Right cardiac atrium (tissue), 5 donors: Measurements from ENCODE around the gene CD3G. TPM values are rescaled to one million over a fixed set of nuclear protein-coding genes. Genes with fewer than 3 reads are reported as not detected.
A peak's percentile ranks its signal among the peaks of the same experiment; 100 is the strongest.

Experiments
- ATAC-seq, 2 donors: fragments of 200-7000 bp; cut with Tn5 transposase; one replicate each; pipeline versions ENCODE4 v1.8.0 to v1.9.1; 2020; ENCODE audit warnings: moderate library complexity in 2 of 2, mild to moderate bottlenecking in 1 of 2
- DNase-seq, 3 donors: peaks; one replicate each; pipeline ENCODE4 v3.0.0-alpha.2; 2020
- H3K27ac ChIP-seq: one replicate; pipeline ENCODE4 v1.5.1; 2013; ENCODE audit warnings: mild to moderate bottlenecking, low read length, control low read depth, moderate library complexity
- H3K27me3 ChIP-seq: one replicate; pipeline ENCODE4 v1.6.1; 2013; ENCODE audit not compliant: control insufficient read depth, insufficient read depth
- H3K4me1 ChIP-seq: one replicate; pipeline ENCODE4 v1.6.1; 2013; ENCODE audit warnings: low read length; ENCODE audit not compliant: control insufficient read depth, insufficient read depth
- H3K4me3 ChIP-seq: one replicate; pipeline ENCODE4 v1.5.1; 2013; ENCODE audit warnings: low read length, control low read depth
- H3K9me3 ChIP-seq: one replicate; pipeline ENCODE4 v1.6.1; 2013; ENCODE audit warnings: low read length; ENCODE audit not compliant: control insufficient read depth
- WGBS: extraction: QIAGEN DNeasy Blood & Tissue Kit; methylation state at CpG from one replicate; pipeline ENCODE4 v1.1.7; 2013; 5-methylcytosine and 5-hydroxymethylcytosine counted together
- intact Hi-C, 4 donors: fragments of 100-400 bp; cut with DNase I; formaldehyde crosslinking; loops; one replicate each; pipeline versions ENCODE4 v1.11.0 to v1.14.0; 2022 to 2023
- polyA plus RNA-seq: library from polyadenylated mRNA; stranded (reverse); fragments of 200-250 nt; gene quantifications from one replicate; pipeline ENCODE4 v1.2.3, GENCODE V29; 2013
- total RNA-seq, 4 donors: library from RNA; stranded (reverse); fragmentation: NEBNext Ultra II Directional; extraction: Animal tissue kit (Norgen Biotek cat#: 25700); gene quantifications; one replicate each; pipeline ENCODE4 v1.2.1, GENCODE V29; 2021
- donor health status: healthy with polysubstance abuse.
- donor health status: DM: no; HTN: yes; CAD: no.
- donor health status: DM: no; HTN: no; CAD: no.
- donor health status: DM: no; HTN: yes; CAD: no; lungs with severe emphysema.
- donor health status: DM: yes; HTN: yes; CAD: no.

The CD3G gene
- total and polyA plus RNA-seq, 5 donors, result 0.02 to 1.2 (median 0.33) TPM

DNA sequence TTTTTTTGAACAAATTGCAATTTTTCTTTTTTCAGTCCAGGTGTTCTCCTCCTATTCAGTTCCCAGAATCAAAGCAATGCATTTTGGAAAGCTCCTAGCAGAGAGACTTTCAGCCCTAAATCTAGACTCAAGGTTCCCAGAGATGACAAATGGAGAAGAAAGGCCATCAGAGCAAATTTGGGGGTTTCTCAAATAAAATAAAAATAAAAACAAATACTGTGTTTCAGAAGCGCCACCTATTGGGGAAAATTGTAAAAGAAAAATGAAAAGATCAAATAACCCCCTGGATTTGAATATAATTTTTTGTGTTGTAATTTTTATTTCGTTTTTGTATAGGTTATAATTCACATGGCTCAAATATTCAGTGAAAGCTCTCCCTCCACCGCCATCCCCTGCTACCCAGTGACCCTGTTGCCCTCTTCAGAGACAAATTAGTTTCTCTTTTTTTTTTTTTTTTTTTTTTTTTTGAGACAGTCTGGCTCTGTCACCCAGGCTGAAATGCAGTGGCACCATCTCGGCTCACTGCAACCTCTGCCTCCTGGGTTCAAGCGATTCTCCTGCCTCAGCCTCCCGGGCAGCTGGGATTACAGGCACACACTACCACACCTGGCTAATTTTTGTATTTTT, 9.1 kb downstream of the CD3G start:
- H3K4me1 ChIP-seq, result no peaks in the 10 kb centered on the region
- intact Hi-C loops, result loop anchor here in 3 of 4 donors (5.0 to 10.0 kb wide), 2 partner anchors 156 to 208 kb away; no protein-coding TSS in a partner anchor
- WGBS, result 11% methylated on average over 6 of the region's 6 CpGs
- ATAC-seq (no peak), DNase-seq (no peak)
- no peak overlapping the region for H3K27ac ChIP-seq
- no peak overlapping the region for H3K4me3 ChIP-seq
- peaks cover 2% of the 10 kb centered on the region for H3K27me3 ChIP-seq
- H3K9me3 ChIP-seq, result no peaks in the 10 kb centered on the region

DNA sequence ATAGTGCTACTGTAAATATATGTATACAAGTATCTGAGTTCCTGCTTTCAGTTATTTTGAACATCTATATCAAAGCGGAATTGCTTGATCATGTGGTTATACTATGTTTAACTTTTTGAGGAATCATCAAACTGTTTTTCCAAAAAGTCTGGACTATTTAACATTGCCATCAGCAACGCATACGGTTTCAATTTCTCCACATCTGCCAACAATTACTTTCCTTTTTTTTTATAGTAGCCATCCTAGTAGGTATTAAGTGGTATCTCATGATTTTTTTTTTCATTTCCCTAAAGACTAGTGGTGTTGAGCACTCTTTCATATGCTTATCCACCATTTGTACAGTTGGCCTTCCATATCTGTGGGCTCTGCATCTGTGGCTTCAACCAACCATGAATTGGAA, 13.9 kb downstream of the CD3G start:
- peaks cover 4% of the 10 kb centered on the region for H3K4me1 ChIP-seq
- no peaks in the 10 kb centered on the region for H3K27me3 ChIP-seq
- intact Hi-C loops, result loop anchor here in 3 of 4 donors (5.0 to 10.0 kb wide), 2 partner anchors 161 to 213 kb away; no protein-coding TSS in a partner anchor
- no peak overlapping the region for H3K4me3 ChIP-seq
- H3K27ac ChIP-seq, result no peak overlapping the region
- WGBS, result 55% methylated on average over 3 of the region's 3 CpGs
- no peaks in the 10 kb centered on the region for H3K9me3 ChIP-seq
- DNase-seq, result no peak
- ATAC-seq, result no peak

GRCh38 chr11:118359295-118359958, 15.3 kb downstream of the CD3G start, which contains the start of gene UBE4A:
Gene UBE4A, plus strand, starts transcription at chr11:118359600. Its CDS starts 5,481 bp downstream, at chr11:118365081.
- peak; percentile 97 to 99 (median 98) for DNase-seq
- Histone ChIP-seq H3K9me3 (no peaks in the 10 kb centered on the region), H3K4me1 (peaks cover 4% of the 10 kb centered on the region), H3K27ac (peak within 1 kb of the TSS; percentile 51), H3K27me3 (no peaks in the 10 kb centered on the region), H3K4me3 (peak within 1 kb of the TSS; percentile 93)
- intact Hi-C loops, result loop anchor here in 3 of 4 donors (5.0 to 10.0 kb wide), 2 partner anchors 162 to 215 kb away; no protein-coding TSS in a partner anchor
- peak; percentile 95 to 96 for ATAC-seq
- WGBS, result 3% methylated on average over 33 of the region's 33 CpGs

DNA sequence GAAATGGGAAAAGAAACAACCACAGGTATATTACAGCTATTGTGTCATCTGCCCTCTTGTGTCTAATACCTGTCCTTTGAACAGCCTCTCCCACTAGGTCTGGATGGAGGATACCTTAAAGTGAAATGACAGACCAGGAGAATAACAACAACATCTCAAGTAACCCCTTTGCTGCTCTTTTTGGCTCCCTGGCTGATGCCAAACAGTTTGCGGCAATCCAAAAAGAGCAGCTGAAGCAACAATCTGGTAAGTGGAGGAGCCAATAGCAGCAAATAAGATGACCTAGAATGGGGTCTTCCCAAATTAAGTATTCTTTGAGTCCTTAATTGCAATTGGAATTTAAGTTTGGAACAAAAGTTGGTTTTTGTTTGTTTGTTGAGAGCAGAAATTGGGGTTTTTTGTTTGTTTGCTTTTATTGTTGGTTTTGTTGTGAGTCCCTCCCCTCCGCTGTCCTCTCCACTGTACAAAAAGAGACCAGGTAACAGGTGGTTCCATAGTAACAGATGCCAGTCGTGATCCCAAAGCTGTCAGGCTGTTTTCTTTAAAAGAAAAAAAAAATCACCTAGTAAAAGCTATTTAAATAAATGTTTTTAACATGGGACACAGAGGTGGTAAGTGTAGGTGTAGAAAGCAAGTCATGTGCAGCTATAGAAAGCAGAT, 20.9 kb downstream of the CD3G start:
- ATAC-seq, result no peak
- intact Hi-C loops, result no loop called here
- H3K27ac ChIP-seq, result no peak overlapping the region

DNA sequence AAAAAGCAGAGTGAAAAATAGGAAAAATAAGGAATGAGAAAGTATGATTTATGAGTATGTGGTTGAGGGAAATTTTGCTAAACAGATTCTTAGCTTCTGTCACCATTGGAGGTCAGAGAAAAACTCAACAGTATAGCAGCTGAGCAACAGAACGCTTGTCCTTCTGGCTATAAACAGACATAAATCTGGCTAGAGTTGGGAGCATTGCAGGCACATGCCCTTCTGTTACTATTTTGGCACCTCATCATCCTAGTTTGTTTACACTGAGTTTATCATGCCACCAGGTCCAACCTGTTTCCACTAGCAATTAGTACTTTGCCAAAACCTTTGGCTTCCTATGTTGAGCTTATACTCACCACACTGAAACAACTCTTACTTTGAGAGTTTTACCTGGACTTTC, 22.1 kb downstream of the CD3G start:
- Histone ChIP-seq H3K27me3 (no peaks in the 10 kb centered on the region), H3K4me1 (peaks cover 4% of the 10 kb centered on the region), H3K4me3 (no peak overlapping the region), H3K9me3 (no peaks in the 10 kb centered on the region), H3K27ac (no peak overlapping the region)
- intact Hi-C loops, result no loop called here
- ATAC-seq (peak; percentile 76 to 88), DNase-seq (no peak)
- 66% methylated on average over 1 of the region's 1 CpG for WGBS

More for the DNA sequence above, 20.9 kb downstream of the CD3G start:
- H3K4me3 ChIP-seq, result no peak overlapping the region
- H3K4me1 ChIP-seq, result peaks cover 6% of the 10 kb centered on the region
- 94% methylated on average over 3 of the region's 3 CpGs for WGBS
- H3K9me3 ChIP-seq, result no peaks in the 10 kb centered on the region
- H3K27me3 ChIP-seq, result no peaks in the 10 kb centered on the region
- DNase-seq, result no peak

GRCh38 chr11:118370774-118371173, 26.6 kb downstream of the CD3G start:
- intact Hi-C loops, result no loop called here
- Histone ChIP-seq H3K4me3 (no peak overlapping the region), H3K27me3 (no peaks in the 10 kb centered on the region), H3K9me3 (no peaks in the 10 kb centered on the region), H3K27ac (no peak overlapping the region), H3K4me1 (peaks cover 2% of the 10 kb centered on the region)
- DNase-seq (no peak), ATAC-seq (no peak)
- 98% methylated on average over 4 of the region's 4 CpGs for WGBS

DNA sequence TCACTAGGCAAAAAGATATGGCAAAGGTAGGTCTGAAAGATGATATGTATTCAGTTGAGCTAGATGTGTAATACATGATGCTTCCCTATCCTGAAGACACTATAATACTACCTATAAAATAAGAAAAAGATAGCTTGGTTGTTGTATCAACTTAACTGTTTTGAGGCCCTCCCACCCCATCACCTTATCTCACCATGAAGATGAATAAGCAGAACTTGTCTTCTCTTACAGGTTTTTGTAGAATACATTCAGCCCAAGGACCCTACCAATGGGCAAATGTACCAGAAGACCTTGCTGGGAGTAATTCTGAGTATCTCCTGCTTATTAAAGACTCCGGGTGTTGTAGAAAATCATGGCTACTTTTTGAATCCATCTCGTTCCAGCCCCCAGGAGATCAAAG, 29.1 kb downstream of the CD3G start:
- intact Hi-C loops, result no loop called here
- no peak for DNase-seq
- Histone ChIP-seq H3K4me1 (no peaks in the 10 kb centered on the region), H3K4me3 (no peak overlapping the region), H3K27ac (no peak overlapping the region), H3K27me3 (no peaks in the 10 kb centered on the region), H3K9me3 (no peaks in the 10 kb centered on the region)
- 96% methylated on average over 2 of the region's 2 CpGs for WGBS
- ATAC-seq, result no peak

DNA sequence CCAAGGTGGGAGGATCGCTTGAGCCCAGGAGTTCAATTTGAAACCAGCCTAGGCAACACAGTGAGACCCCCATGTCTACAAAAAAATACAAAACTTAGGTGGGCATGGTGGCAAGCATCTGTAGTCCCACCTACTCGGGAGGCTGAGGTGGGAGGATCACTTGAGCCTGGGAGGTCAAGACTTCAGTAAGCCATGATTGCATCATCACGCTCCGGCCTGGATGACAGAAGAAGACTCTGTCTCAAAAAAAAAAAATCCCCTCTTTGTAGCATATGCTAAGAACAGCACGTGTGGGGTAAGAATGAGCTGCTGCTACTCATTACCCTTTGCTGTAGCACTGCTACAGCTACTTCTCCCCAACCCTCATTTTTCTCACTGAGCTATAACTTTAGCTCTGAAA, 29.7 kb downstream of the CD3G start:
- DNase-seq (no peak), ATAC-seq (no peak)
- H3K4me3 ChIP-seq, result no peak overlapping the region
- intact Hi-C loops, result no loop called here
- 95% methylated on average over 5 of the region's 5 CpGs for WGBS
- no peaks in the 10 kb centered on the region for H3K27me3 ChIP-seq
- no peak overlapping the region for H3K27ac ChIP-seq
- no peaks in the 10 kb centered on the region for H3K9me3 ChIP-seq
- no peaks in the 10 kb centered on the region for H3K4me1 ChIP-seq

- Histone ChIP-seq H3K4me3 (no peak overlapping the region), H3K27me3 (no peaks in the 10 kb centered on the region), H3K27ac (no peak overlapping the region), H3K9me3 (no peaks in the 10 kb centered on the region), H3K4me1 (no peaks in the 10 kb centered on the region)
- ATAC-seq, result no peak
- no peak for DNase-seq
- intact Hi-C loops, result no loop called here
- 84% methylated on average over 3 of the region's 3 CpGs for WGBS
Measured at GRCh38 chr11:118374729-118375128, 30.6 kb downstream of the CD3G start.

DNA sequence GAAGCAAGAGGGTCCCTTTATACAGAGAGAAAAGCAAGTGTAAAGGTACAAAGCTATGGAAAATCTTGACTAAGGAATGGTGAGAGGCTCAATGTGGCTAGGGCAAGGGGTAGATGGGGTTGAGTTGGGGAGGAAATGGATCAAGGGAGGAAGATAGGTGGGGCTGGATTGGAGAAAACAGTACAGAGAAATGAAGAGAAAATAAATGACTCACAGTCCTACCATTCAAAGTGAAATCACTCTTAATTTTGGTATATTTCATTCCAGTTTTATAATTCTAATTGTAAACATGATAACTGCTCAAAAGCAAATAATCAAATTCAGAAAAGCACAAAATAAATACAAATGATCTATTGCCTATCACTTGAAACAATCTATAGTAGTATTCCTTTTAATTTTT, 31.8 kb downstream of the CD3G start:
- ATAC-seq, result no peak
- intact Hi-C loops, result no loop called here

DNA sequence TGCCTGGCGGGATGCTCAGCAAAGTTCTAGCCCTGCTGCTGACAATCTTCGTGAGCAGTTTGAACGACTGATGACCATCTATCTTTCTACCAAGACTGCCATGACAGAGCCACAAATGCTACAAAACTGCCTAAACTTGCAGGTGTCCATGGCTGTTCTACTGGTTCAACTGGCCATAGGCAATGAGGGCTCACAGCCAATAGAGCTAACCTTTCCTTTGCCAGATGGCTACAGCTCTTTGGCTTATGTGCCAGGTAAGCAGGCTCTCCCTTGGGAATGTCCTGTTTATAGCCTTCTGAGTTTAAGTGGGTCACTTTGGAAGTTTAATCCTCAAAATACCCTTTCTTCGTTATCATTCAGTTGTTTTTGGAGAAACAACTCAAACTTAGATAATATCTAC, 35.4 kb downstream of the CD3G start:
- intact Hi-C loops, result no loop called here
- no peaks in the 10 kb centered on the region for H3K4me1 ChIP-seq
- H3K27me3 ChIP-seq, result no peaks in the 10 kb centered on the region
- ATAC-seq (no peak), DNase-seq (no peak)
- no peak overlapping the region for H3K27ac ChIP-seq
- WGBS, result 92% methylated on average over 4 of the region's 4 CpGs
- H3K9me3 ChIP-seq, result no peaks in the 10 kb centered on the region
- H3K4me3 ChIP-seq, result no peak overlapping the region

More for the DNA sequence above, 31.8 kb downstream of the CD3G start:
- no peaks in the 10 kb centered on the region for H3K4me1 ChIP-seq
- no peaks in the 10 kb centered on the region for H3K9me3 ChIP-seq
- no peak overlapping the region for H3K4me3 ChIP-seq
- no peak for DNase-seq
- H3K27me3 ChIP-seq, result no peaks in the 10 kb centered on the region
- H3K27ac ChIP-seq, result no peak overlapping the region
